Kidney (tissue), 14 donors: ENCODE measurements around the gene MEI1. TPM values are rescaled to one million over a fixed set of nuclear protein-coding genes. Genes with fewer than 3 reads are reported as not detected.

ENCODE experiments used
- DNase-seq, 5 donors: peaks; one replicate each; pipeline ENCODE4 v3.0.0-alpha.2; 2013 to 2020
- FAIRE-seq: peaks from 2 replicates; lab custom pipeline; 2012; peaks lifted over from hg19 to GRCh38; lab: Jason Lieb, UNC
- H3K27ac ChIP-seq, 2 donors: one replicate each; pipeline ENCODE4 v1.7.0; 2013; ENCODE audit warnings: low read depth in 2 of 2, low read length in 2 of 2, inconsistent platforms in 1 of 2
- H3K27me3 ChIP-seq: one replicate; pipeline ENCODE4 v1.7.1; 2013; ENCODE audit warnings: low read length, inconsistent platforms; ENCODE audit not compliant: control insufficient read depth, insufficient read depth
- H3K36me3 ChIP-seq, 3 donors: one replicate each; pipeline versions ENCODE4 v1.7.0 to v1.7.1; 2013; ENCODE audit warnings: low read length in 3 of 3, control low read depth in 1 of 3, inconsistent platforms in 1 of 3; ENCODE audit not compliant: insufficient read depth in 3 of 3, control insufficient read depth in 2 of 3
- H3K4me1 ChIP-seq, 3 donors: one replicate each; pipeline versions ENCODE4 v1.7.0 to v1.7.1; 2013; ENCODE audit warnings: low read length in 3 of 3, inconsistent platforms in 1 of 3, low read depth in 1 of 3; ENCODE audit not compliant: control insufficient read depth in 2 of 3, insufficient read depth in 2 of 3
- H3K4me3 ChIP-seq, 3 donors: one replicate each; pipeline versions ENCODE4 v1.7.0 to v1.8.1; 2013; ENCODE audit warnings: low read length in 3 of 3, control low read depth in 1 of 3, inconsistent platforms in 1 of 3
- H3K9ac ChIP-seq, 3 donors: one replicate each; pipeline versions ENCODE4 v1.7.0 to v1.7.1; 2013; ENCODE audit warnings: low read length in 3 of 3, control low read depth in 1 of 3, inconsistent platforms in 1 of 3
- H3K9me3 ChIP-seq, 3 donors: one replicate each; pipeline versions ENCODE4 v1.7.0 to v1.7.1; 2013; ENCODE audit warnings: low read length in 3 of 3, control low read depth in 1 of 3, inconsistent platforms in 1 of 3; ENCODE audit not compliant: control insufficient read depth in 2 of 3, insufficient read depth in 1 of 3
- CTCF ChIP-seq: IDR thresholded peaks from 3 replicates; pipeline ENCODE4 v1.5.1; 2012; ENCODE audit warnings: mild to moderate bottlenecking, moderate library complexity, borderline replicate concordance; ENCODE audit not compliant: insufficient read depth; ENCODE audit errors: extremely low read depth
- intact Hi-C: fragments of 100-400 bp; cut with DNase I; formaldehyde crosslinking; loops from one replicate; pipeline ENCODE4 v1.11.1; 2022
- polyA plus RNA-seq: library from polyadenylated mRNA; stranded (reverse); fragments of 350-450 nt; fragmentation: Illumina TruSeq; extraction: RNeasy Lipid Tissue Mini Kit (QIAGEN cat#74804); gene quantifications from one replicate; pipeline ENCODE4 v1.2.3, GENCODE V29; 2014; ENCODE audit warnings: low read depth, low replicate concordance; ENCODE audit not compliant: insufficient read depth
- total RNA-seq: library from RNA; stranded (reverse); fragmentation: NEBNext Ultra II Directional; extraction: Animal tissue kit (Norgen Biotek cat#: 25700); gene quantifications from one replicate; pipeline ENCODE4 v1.2.1, GENCODE V29; 2021
- donor health status: control.
- donor health status: control.
- donor health status: control.
- donor health status: control.
- donor health status: control.
- donor health status: DM: yes; HTN: yes; CAD: no.
- donor health status: Normal renal cell carcinoma (clear cell type).

MEI1 gene
- total and polyA plus RNA-seq, 2 donors from 2014 or later, result 2.4 to 14.6 TPM

GRCh38 chr22:41654322-41654721 is 45.0 kb upstream of the MEI1 start:
- Histone ChIP-seq H3K4me3 (no peak overlapping the region), H3K27ac (no peak overlapping the region), H3K9me3 (no peaks in the 10 kb centered on the region), H3K9ac (no peak overlapping the region), H3K4me1 (no peaks in the 10 kb centered on the region), H3K36me3 (peaks cover 20 to 68% (median 47%) of the 10 kb centered on the region in 3 donors), H3K27me3 (no peaks in the 10 kb centered on the region)
- no peak for TF ChIP-seq CTCF
- FAIRE-seq (no peak), DNase-seq (no peak)
- intact Hi-C loops, result no loop called here

GRCh38 chr22:41656556-41656955 is 42.7 kb upstream of the MEI1 start:
- Histone ChIP-seq H3K36me3 (peaks cover 25 to 77% (median 49%) of the 10 kb centered on the region in 3 donors), H3K9me3 (no peaks in the 10 kb centered on the region), H3K27ac (no peak overlapping the region), H3K27me3 (no peaks in the 10 kb centered on the region), H3K4me3 (no peak overlapping the region), H3K9ac (no peak overlapping the region), H3K4me1 (no peaks in the 10 kb centered on the region)
- DNase-seq (peak in 3 of 5 donors; percentile 13 to 67 (median 31)), FAIRE-seq (no peak)
- intact Hi-C loops, result no loop called here
- no peak for TF ChIP-seq CTCF

- H3K27ac ChIP-seq, result no peak overlapping the region
- no peaks in the 10 kb centered on the region for H3K27me3 ChIP-seq
- H3K4me3 ChIP-seq, result no peak overlapping the region
- intact Hi-C loops, result no loop called here
- H3K36me3 ChIP-seq, result peaks cover 26 to 76% (median 50%) of the 10 kb centered on the region in 3 donors
- FAIRE-seq, result no peak
- no peak for DNase-seq
- no peaks in the 10 kb centered on the region for H3K4me1 ChIP-seq
- H3K9ac ChIP-seq, result no peak overlapping the region
- no peak for TF ChIP-seq CTCF
- H3K9me3 ChIP-seq, result no peaks in the 10 kb centered on the region
Measured at GRCh38 chr22:41657709-41658108, 41.6 kb upstream of the MEI1 start.

GRCh38 chr22:41658869-41659268 is 40.4 kb upstream of the MEI1 start:
- no peak for TF ChIP-seq CTCF
- FAIRE-seq (no peak), DNase-seq (no peak)
- H3K4me1 ChIP-seq, result no peaks in the 10 kb centered on the region
- H3K36me3 ChIP-seq, result peaks cover 23 to 74% (median 45%) of the 10 kb centered on the region in 3 donors
- H3K9me3 ChIP-seq, result no peaks in the 10 kb centered on the region
- H3K27me3 ChIP-seq, result no peaks in the 10 kb centered on the region
- no peak overlapping the region for H3K9ac ChIP-seq
- H3K4me3 ChIP-seq, result no peak overlapping the region
- intact Hi-C loops, result no loop called here
- H3K27ac ChIP-seq, result no peak overlapping the region
